H9 (cell line): ENCODE measurements around the gene ERCC6L. TPM values are rescaled to one million over a fixed set of nuclear protein-coding genes. Genes with fewer than 3 reads are reported as not detected.

Experiments used
- DNase-seq: peaks from one replicate; pipeline ENCODE4 v3.0.0-alpha.2; 2017
- H2AFZ ChIP-seq: one replicate; pipeline ENCODE4 v1.6.1; 2013; ENCODE audit warnings: mild to moderate bottlenecking, low read length, control low read depth, moderate library complexity
- H2AK5ac ChIP-seq: 2 replicates; pipeline ENCODE4 v1.6.1; 2013; ENCODE audit warnings: low read length, control low read depth, mixed read lengths; ENCODE audit not compliant: insufficient read length
- H2BK120ac ChIP-seq: one replicate; pipeline ENCODE4 v1.6.1; 2013; ENCODE audit warnings: low read depth, mild to moderate bottlenecking, low read length, control low read depth, inconsistent platforms; ENCODE audit not compliant: poor library complexity, severe bottlenecking
- H2BK12ac ChIP-seq: 2 replicates; pipeline ENCODE4 v1.6.1; 2013; ENCODE audit warnings: low read length, control low read depth, mixed read lengths, low read depth; ENCODE audit not compliant: insufficient read length
- H2BK15ac ChIP-seq: 2 replicates; pipeline ENCODE4 v1.6.1; 2013; ENCODE audit warnings: low read depth, low read length, control low read depth
- H2BK20ac ChIP-seq: one replicate; pipeline ENCODE4 v1.6.1; 2013; ENCODE audit warnings: low read depth, mild to moderate bottlenecking, low read length, control low read depth, inconsistent platforms; ENCODE audit not compliant: poor library complexity, severe bottlenecking
- H2BK5ac ChIP-seq: 2 replicates; pipeline ENCODE4 v1.6.1; 2013; ENCODE audit warnings: low read length, control low read depth, mixed read lengths; ENCODE audit not compliant: insufficient read length
- H3K14ac ChIP-seq: 2 replicates; pipeline ENCODE4 v1.6.1; 2013; ENCODE audit warnings: low read length, control low read depth; ENCODE audit not compliant: insufficient read depth
- H3K18ac ChIP-seq: 2 replicates; pipeline ENCODE4 v1.6.1; 2013; ENCODE audit warnings: low read depth, mild to moderate bottlenecking, mixed read lengths, low read length, control low read depth; ENCODE audit not compliant: insufficient read length
- H3K23ac ChIP-seq: 2 replicates; pipeline ENCODE4 v1.6.1; 2013; ENCODE audit warnings: low read length, control low read depth, mixed read lengths, low read depth; ENCODE audit not compliant: insufficient read length
- H3K23me2 ChIP-seq: 2 replicates; pipeline ENCODE4 v1.6.1; 2013; ENCODE audit warnings: low read depth, mild to moderate bottlenecking, mixed read lengths, low read length, control low read depth; ENCODE audit not compliant: insufficient read length, poor library complexity, severe bottlenecking
- H3K27ac ChIP-seq: 2 replicates; pipeline ENCODE4 v1.5.1; 2013; ENCODE audit warnings: low read length, control low read depth, mixed read lengths, low read depth; ENCODE audit not compliant: insufficient read length
- H3K27me3 ChIP-seq: 2 replicates; pipeline ENCODE4 v1.6.1; 2013; ENCODE audit warnings: low read length, control low read depth, inconsistent platforms; ENCODE audit not compliant: insufficient read depth
- H3K4ac ChIP-seq: 2 replicates; pipeline ENCODE4 v1.6.1; 2013; ENCODE audit warnings: low read depth, mild to moderate bottlenecking, control low read depth, inconsistent platforms, low read length, moderate library complexity
- H3K4me1 ChIP-seq: 2 replicates; pipeline ENCODE4 v1.6.1; 2013; ENCODE audit warnings: low read length, control low read depth, inconsistent platforms; ENCODE audit not compliant: insufficient read depth
- H3K4me2 ChIP-seq: 2 replicates; pipeline ENCODE4 v1.6.1; 2013; ENCODE audit warnings: low read length, control low read depth, mixed read lengths; ENCODE audit not compliant: insufficient read length, insufficient read depth
- H3K56ac ChIP-seq: 2 replicates; pipeline ENCODE4 v1.6.1; 2013; ENCODE audit warnings: low read depth, mild to moderate bottlenecking, mixed read lengths, low read length, control low read depth; ENCODE audit not compliant: insufficient read length
- H3K79me1 ChIP-seq: 2 replicates; pipeline ENCODE4 v1.6.1; 2013; ENCODE audit warnings: low read depth, mild to moderate bottlenecking, moderate library complexity, low read length, control low read depth, inconsistent platforms; ENCODE audit not compliant: insufficient read depth, poor library complexity, severe bottlenecking
- H3K79me2 ChIP-seq: 2 replicates; pipeline ENCODE4 v1.6.1; 2013; ENCODE audit warnings: low read length, control low read depth, inconsistent platforms; ENCODE audit not compliant: insufficient read depth
- H3K9ac ChIP-seq: 2 replicates; pipeline ENCODE4 v1.6.1; 2013; ENCODE audit warnings: low read length, control low read depth, mixed read lengths; ENCODE audit not compliant: insufficient read length; ENCODE audit errors: extremely low read depth
- H3K9me3 ChIP-seq: one replicate; pipeline ENCODE4 v1.6.1; 2013; ENCODE audit warnings: low read depth, low read length, inconsistent platforms; ENCODE audit not compliant: control insufficient read depth
- H3T11ph ChIP-seq: one replicate; pipeline ENCODE4 v1.6.1; 2013; ENCODE audit warnings: mild to moderate bottlenecking, low read length, control low read depth, inconsistent platforms
- H4K20me1 ChIP-seq: one replicate; pipeline ENCODE4 v1.6.1; 2013; ENCODE audit not compliant: control insufficient read depth, insufficient read length, insufficient read depth
- H4K5ac ChIP-seq: 2 replicates; pipeline ENCODE4 v1.6.1; 2013; ENCODE audit warnings: low read depth, mild to moderate bottlenecking, mixed read lengths, low read length, control low read depth; ENCODE audit not compliant: insufficient read length
- H4K8ac ChIP-seq: replicated peaks from 2 replicates; pipeline ENCODE4 v1.6.1; 2013; ENCODE audit warnings: low read length, control low read depth, mixed read lengths, low read depth; ENCODE audit not compliant: insufficient read length
- H4K91ac ChIP-seq: 2 replicates; pipeline ENCODE4 v1.6.1; 2013; ENCODE audit warnings: low read depth, mild to moderate bottlenecking, moderate library complexity, mixed read lengths, low read length, control low read depth; ENCODE audit not compliant: insufficient read length
- H3K27ac Mint-ChIP-seq, 3 experiments: 2 replicates in 2 of 3; 3 replicates in 1 of 3; pipeline ENCODE4 v1.8.0; 2020 to 2021; ENCODE audit warnings: mixed read lengths in 3 of 3, mild to moderate bottlenecking in 1 of 3, moderate library complexity in 1 of 3
- H3K27me3 Mint-ChIP-seq: 2 replicates; pipeline ENCODE4 v1.8.0; 2021; ENCODE audit warnings: low read depth, mild to moderate bottlenecking, moderate library complexity, mixed read lengths
- H3K36me3 Mint-ChIP-seq, 3 experiments: 2 replicates in 2 of 3; 3 replicates in 1 of 3; pipeline ENCODE4 v1.8.0; 2020 to 2021; ENCODE audit warnings: low read depth in 3 of 3, mixed read lengths in 3 of 3; ENCODE audit not compliant: insufficient read depth in 1 of 3
- H3K4me1 Mint-ChIP-seq, 2 experiments: 2 replicates each; pipeline ENCODE4 v1.8.0; 2020; ENCODE audit warnings: mixed read lengths in 2 of 2
- H3K4me3 Mint-ChIP-seq, 2 experiments: 2 replicates in 1 of 2; 3 replicates in 1 of 2; pipeline ENCODE4 v1.8.0; 2020 to 2021; ENCODE audit warnings: mild to moderate bottlenecking in 2 of 2, mixed read lengths in 2 of 2, moderate library complexity in 1 of 2
- H3K9me3 Mint-ChIP-seq, 2 experiments: 2 replicates in 1 of 2; 3 replicates in 1 of 2; pipeline ENCODE4 v1.8.0; 2020; ENCODE audit warnings: mild to moderate bottlenecking in 2 of 2, mixed read lengths in 2 of 2, moderate library complexity in 1 of 2
- WGBS: extraction: QIAGEN DNeasy Blood & Tissue Kit; methylation state at CpG from one replicate; pipeline ENCODE4 v1.1.7; 2013; ENCODE audit warnings: missing lambda C conversion rate, low lambda C conversion rate, mixed read lengths; ENCODE audit not compliant: insufficient read length; ENCODE audit errors: extremely low coverage; 5-methylcytosine and 5-hydroxymethylcytosine counted together
- total RNA-seq: library from RNA; stranded (reverse); gene quantifications from 2 replicates; pipeline ENCODE4 v1.2.1, GENCODE V29; 2021
- TF ChIP-seq, protein P1 (sequence below): fragments of 200-600 bp; sonication (generic); conservative IDR thresholded peaks from 3 replicates; pipeline ENCODE4 v1.8.0; 2021; ENCODE audit warnings: antibody characterized with exemption, mild to moderate bottlenecking

The ERCC6L gene
- total RNA-seq, 1 experiment from 2014 or later = 18.1 TPM

DNA sequence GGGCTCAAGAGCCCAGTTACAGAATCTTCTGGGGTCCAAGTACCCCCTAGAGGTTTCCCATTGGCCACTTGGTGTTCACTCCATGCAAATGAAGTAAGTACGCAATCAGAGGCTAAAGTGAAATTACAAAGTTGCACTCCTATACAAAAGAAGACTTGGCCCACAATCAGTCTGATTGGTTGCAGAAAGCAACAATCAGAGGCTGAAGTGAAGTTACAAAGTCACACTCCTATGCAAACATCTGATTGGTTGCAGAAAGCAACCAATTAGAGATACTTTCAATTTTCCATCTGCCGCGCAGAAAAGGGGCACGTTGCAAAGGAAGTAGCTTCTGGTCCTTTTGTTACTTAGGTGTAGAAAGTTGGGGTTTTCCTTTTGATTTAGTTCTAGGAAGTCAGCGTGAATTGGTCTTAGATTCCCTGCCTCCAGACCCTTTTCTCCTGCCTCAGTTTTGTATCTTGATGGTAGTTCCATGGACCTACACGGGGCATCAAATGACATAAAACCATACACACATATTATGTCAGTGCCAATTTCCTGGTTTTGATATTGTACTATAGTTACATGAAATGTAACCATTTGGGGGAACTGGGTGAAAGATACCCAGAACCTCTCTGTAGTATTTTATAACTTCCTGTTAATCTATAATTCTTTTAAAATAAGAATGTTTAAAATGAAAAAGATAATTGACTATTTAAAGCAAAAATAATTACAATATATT is 69.7 kb downstream of the ERCC6L start:
- peaks cover 3% of the 10 kb centered on the region for H3K9me3 ChIP-seq
- no CpG with 5 or more reads among the region's 6 CpGs for WGBS
- H3K4me2 ChIP-seq = no peak overlapping the region
- H3K9ac ChIP-seq = no peak overlapping the region
- no peak overlapping the region for H4K8ac ChIP-seq
- H4K91ac ChIP-seq = no peak overlapping the region
- no peaks in the 10 kb centered on the region; a peak in 1 of 7 replicates for H3K36me3 Mint-ChIP-seq
- no peaks in the 10 kb centered on the region for H3K79me2 ChIP-seq
- no peak overlapping the region for H2BK20ac ChIP-seq
- H3K4me3 Mint-ChIP-seq = no peak overlapping the region
- DNase-seq = no peak
- H3K9me3 Mint-ChIP-seq = peaks cover 54 to 60% of the 10 kb centered on the region in 2 experiments
- no peaks in the 10 kb centered on the region for H3K4me1 Mint-ChIP-seq
- no peaks in the 10 kb centered on the region; the same call in 1 of the 2 replicates for H3K27me3 ChIP-seq
- no peak overlapping the region for H3K4ac ChIP-seq
- no peak overlapping the region for H3K56ac ChIP-seq
- H3K79me1 ChIP-seq = no peaks in the 10 kb centered on the region
- H2BK120ac ChIP-seq = no peak overlapping the region
- H3K4me1 ChIP-seq = no peaks in the 10 kb centered on the region
- H2AK5ac ChIP-seq = no peak overlapping the region
- TF ChIP-seq, protein P1, sequence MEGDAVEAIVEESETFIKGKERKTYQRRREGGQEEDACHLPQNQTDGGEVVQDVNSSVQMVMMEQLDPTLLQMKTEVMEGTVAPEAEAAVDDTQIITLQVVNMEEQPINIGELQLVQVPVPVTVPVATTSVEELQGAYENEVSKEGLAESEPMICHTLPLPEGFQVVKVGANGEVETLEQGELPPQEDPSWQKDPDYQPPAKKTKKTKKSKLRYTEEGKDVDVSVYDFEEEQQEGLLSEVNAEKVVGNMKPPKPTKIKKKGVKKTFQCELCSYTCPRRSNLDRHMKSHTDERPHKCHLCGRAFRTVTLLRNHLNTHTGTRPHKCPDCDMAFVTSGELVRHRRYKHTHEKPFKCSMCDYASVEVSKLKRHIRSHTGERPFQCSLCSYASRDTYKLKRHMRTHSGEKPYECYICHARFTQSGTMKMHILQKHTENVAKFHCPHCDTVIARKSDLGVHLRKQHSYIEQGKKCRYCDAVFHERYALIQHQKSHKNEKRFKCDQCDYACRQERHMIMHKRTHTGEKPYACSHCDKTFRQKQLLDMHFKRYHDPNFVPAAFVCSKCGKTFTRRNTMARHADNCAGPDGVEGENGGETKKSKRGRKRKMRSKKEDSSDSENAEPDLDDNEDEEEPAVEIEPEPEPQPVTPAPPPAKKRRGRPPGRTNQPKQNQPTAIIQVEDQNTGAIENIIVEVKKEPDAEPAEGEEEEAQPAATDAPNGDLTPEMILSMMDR = no peak
- no peak overlapping the region for H3K18ac ChIP-seq
- no peak overlapping the region for H4K5ac ChIP-seq
- H2BK5ac ChIP-seq = no peak overlapping the region
- H4K20me1 ChIP-seq = no peaks in the 10 kb centered on the region
- H3K23me2 ChIP-seq = no peaks in the 10 kb centered on the region
- no peak overlapping the region for H3K27ac Mint-ChIP-seq
- H3K27me3 Mint-ChIP-seq = peaks cover 14% of the 10 kb centered on the region
- H3T11ph ChIP-seq = no peak overlapping the region
- H2AFZ ChIP-seq = no peak overlapping the region
- no peak overlapping the region for H3K27ac ChIP-seq
- no peak overlapping the region for H2BK15ac ChIP-seq
- H3K23ac ChIP-seq = no peak overlapping the region
- H3K14ac ChIP-seq = no peak overlapping the region
- no peak overlapping the region for H2BK12ac ChIP-seq
